ENCODE measurements around the gene CDH4. TPM values are rescaled to one million over a fixed set of nuclear protein-coding genes. Genes with fewer than 3 reads are reported as not detected.

Gene CDH4
- total and polyA plus RNA-seq, 2 of the 8 experiments (the other 6 are each of a cell fraction or from before 2014, with no cell fraction given), result 4.3 to 7.9 TPM

DNA sequence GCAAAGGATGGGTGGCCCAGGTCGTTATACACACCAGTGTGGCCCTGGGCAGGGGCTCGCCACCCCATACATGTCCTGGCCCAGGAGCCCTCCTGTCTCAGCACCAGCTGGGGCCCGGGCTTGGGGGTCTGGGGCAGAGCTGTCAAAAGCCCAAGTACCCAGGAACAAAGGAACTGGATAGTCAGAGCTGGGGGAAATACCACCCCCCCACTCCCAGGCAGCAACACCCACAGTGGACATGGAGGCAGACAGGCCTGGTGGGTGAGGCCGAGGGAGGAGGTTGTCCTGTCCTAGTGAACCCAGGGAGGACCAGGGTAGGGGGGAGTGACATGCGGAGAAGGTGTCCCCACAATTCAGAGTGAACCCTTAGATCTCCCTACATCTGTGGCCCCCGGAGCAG lies 406.5 kb downstream of the CDH4 start:
- Histone ChIP-seq H3K4me3 (ENCODE audit: extremely low read depth in 1 of 4, insufficient read depth in 2 of 4, low read depth in 3 of 4, low read length in 4 of 4) (no peak overlapping the region), H3K9ac (replicated peaks in 1 of 4; ENCODE audit: extremely low read depth in 1 of 4, low read depth in 3 of 4, low read length in 3 of 4) (no peak overlapping the region), H2BK12ac (ENCODE audit: low read depth, low read length) (no peak overlapping the region), H3K4me2 (ENCODE audit: insufficient read depth in 1 of 2, low read depth in 2 of 2, low read length in 2 of 2) (no peak overlapping the region), H3K9me3 (ENCODE audit: insufficient read depth in 2 of 2, low read depth in 1 of 2, low read length in 1 of 2) (peaks cover 0 to 10% of the 10 kb centered on the region in 2 experiments; a peak in 2 of 4 replicates), H3K4ac (replicated peaks; ENCODE audit: insufficient read length, low read depth, low read length) (no peak overlapping the region), H4K5ac (ENCODE audit: insufficient read length, low read depth, low read length) (no peak overlapping the region), H2BK120ac (replicated peaks; ENCODE audit: low read depth, low read length) (no peak overlapping the region), H2AK5ac (ENCODE audit: low read depth, low read length) (no peak overlapping the region), H3K23ac (ENCODE audit: insufficient read length) (no peak overlapping the region), H3K23me2 (ENCODE audit: low read depth, low read length) (no peaks in the 10 kb centered on the region), H3K27ac (ENCODE audit: low read depth, low read length) (no peak overlapping the region), H3K14ac (ENCODE audit: insufficient read length) (no peak overlapping the region), H3K56ac (replicated peaks; ENCODE audit: insufficient read length, low read depth, low read length) (no peak overlapping the region), H2AFZ (ENCODE audit: low read length) (no peak overlapping the region), H2BK5ac (ENCODE audit: low read depth, low read length) (no peak overlapping the region), H2BK20ac (ENCODE audit: low read length) (no peak overlapping the region), H3K4me1 (replicated peaks in 1 of 4; ENCODE audit: control insufficient read depth in 3 of 4, insufficient read depth in 4 of 4, low read length in 3 of 4) (peaks cover 0 to 5% (median 0%) of the 10 kb centered on the region in 4 experiments; a peak in 2 of 7 replicates), H3K36me3 (ENCODE audit: control insufficient read depth in 2 of 4, insufficient read depth in 4 of 4, low read length in 3 of 4) (no peaks in the 10 kb centered on the region), H4K91ac (replicated peaks; ENCODE audit: insufficient read length, low read length) (no peak overlapping the region), H3K79me1 (ENCODE audit: low read depth, low read length) (no peaks in the 10 kb centered on the region), H3K27me3 (replicated peaks in 1 of 4; ENCODE audit: control insufficient read depth in 3 of 4, extremely low read depth in 1 of 4, insufficient read depth in 3 of 4, low read length in 3 of 4) (peaks cover 0 to 4% (median 0%) of the 10 kb centered on the region in 4 experiments; a peak in 3 of 7 replicates), H4K8ac (ENCODE audit: extremely low read depth, insufficient read depth, low read length) (no peak overlapping the region; the same call in 1 of the 2 replicates), H3K18ac (ENCODE audit: extremely low read depth, low read length) (no peak overlapping the region), H4K20me1 (replicated peaks in 1 of 2; ENCODE audit: control insufficient read depth in 1 of 2, insufficient read depth in 2 of 2, low read length in 2 of 2) (peaks cover 0 to 2% of the 10 kb centered on the region in 2 experiments), H3K79me2 (ENCODE audit: control insufficient read depth in 1 of 2, insufficient read depth in 2 of 2, low read length in 2 of 2) (no peaks in the 10 kb centered on the region), H2BK15ac (ENCODE audit: low read length) (no peak overlapping the region)
- CTCF ChIA-PET (ENCODE audit: partially characterized antibody), result interaction anchor here (1.5 kb wide), 1 partner anchor 9 kb away, joined by 3 read pairs; no protein-coding TSS in a partner anchor
- 90% methylated on average over 6 of the region's 6 CpGs; no CpG with 5 or more reads in 1 of the 2 experiments for WGBS, 2 experiments (ENCODE audit: extremely low coverage in 1 of 2, insufficient coverage in 1 of 2, insufficient read length in 1 of 2, insufficient replicate concordance in 2 of 2, low coverage in 1 of 2, low lambda C conversion rate in 2 of 2, missing lambda C conversion rate in 1 of 2)
- DNase-seq (ENCODE audit: low read depth in 1 of 2, low spot score in 2 of 2) (no peak), FAIRE-seq (no peak)
- POLR2A ChIA-PET (ENCODE audit: partially characterized antibody), result no interaction called here
- TF ChIP-seq KDM1A (IDR thresholded peaks at IDR 0.05; ENCODE audit: borderline replicate concordance, low read length) (no peak), SP1 (IDR thresholded peaks at IDR 0.05; ENCODE audit: low read depth, low read length) (no peak), MAFK (IDR thresholded peaks at IDR 0.05; ENCODE audit: low read depth, low read length) (no peak), CBX5 (IDR thresholded peaks at IDR 0.05; ENCODE audit: low read depth, low read length) (no peak), YY1 (IDR thresholded peaks at IDR 0.05; ENCODE audit: low read depth, low read length) (no peak), SUZ12 (IDR thresholded peaks at IDR 0.05; ENCODE audit: low read length) (no peak), FOSL1 (IDR thresholded peaks at IDR 0.05; ENCODE audit: insufficient read depth, low read depth, low read length) (no peak)

Data from H1 (cell line).